Frontal cortex (tissue), 4 donors: ENCODE measurements around the gene TPCN2. TPM values are rescaled to one million over a fixed set of nuclear protein-coding genes. Genes with fewer than 3 reads are reported as not detected.
A peak's percentile ranks its signal among the peaks of the same experiment; 100 is the strongest.
"Not testable (repeated sequence)": the region's sequence is repeated elsewhere in the genome, so short reads cannot be mapped to it uniquely, and the experiment has no call there.

Source experiments
- DNase-seq, 2 donors: peaks; one replicate each; pipeline ENCODE4 v3.0.0; 2012; ENCODE audit warnings: low spot score in 2 of 2
- FAIRE-seq: peaks from 2 replicates; lab custom pipeline; 2012; peaks lifted over from hg19 to GRCh38; lab: Jason Lieb, UNC
- total RNA-seq: library from RNA; depleted of rRNA; stranded (reverse); fragments of >200 nt; gene quantifications from one replicate; pipeline ENCODE4 v1.2.3, GENCODE V29; 2014
- donor health status: control.
- donor health status: control.
- donor health status: control.

Gene TPCN2
- total RNA-seq, 1 donor from 2014 or later: 6.1 TPM

DNA sequence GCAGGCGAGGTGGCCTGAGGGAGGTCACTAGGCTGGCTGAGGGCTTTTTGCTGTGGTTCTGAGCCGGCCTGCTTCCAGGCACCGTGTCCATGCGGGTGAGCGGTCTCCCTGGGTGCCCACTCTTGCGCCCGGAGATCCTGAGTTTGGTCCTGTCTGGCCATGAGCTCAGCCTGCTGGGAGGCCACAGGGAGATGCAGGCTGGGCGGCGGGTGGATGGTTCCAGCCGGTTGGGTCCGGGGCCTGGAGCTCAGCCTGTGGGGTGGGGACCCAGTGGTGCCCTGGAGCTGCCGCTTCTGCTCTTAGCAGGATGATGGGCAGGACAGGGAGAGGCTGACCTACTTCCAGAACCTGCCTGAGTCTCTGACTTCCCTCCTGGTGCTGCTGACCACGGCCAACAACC, 18.5 kb downstream of the TPCN2 start:
- FAIRE-seq: no peak

DNA sequence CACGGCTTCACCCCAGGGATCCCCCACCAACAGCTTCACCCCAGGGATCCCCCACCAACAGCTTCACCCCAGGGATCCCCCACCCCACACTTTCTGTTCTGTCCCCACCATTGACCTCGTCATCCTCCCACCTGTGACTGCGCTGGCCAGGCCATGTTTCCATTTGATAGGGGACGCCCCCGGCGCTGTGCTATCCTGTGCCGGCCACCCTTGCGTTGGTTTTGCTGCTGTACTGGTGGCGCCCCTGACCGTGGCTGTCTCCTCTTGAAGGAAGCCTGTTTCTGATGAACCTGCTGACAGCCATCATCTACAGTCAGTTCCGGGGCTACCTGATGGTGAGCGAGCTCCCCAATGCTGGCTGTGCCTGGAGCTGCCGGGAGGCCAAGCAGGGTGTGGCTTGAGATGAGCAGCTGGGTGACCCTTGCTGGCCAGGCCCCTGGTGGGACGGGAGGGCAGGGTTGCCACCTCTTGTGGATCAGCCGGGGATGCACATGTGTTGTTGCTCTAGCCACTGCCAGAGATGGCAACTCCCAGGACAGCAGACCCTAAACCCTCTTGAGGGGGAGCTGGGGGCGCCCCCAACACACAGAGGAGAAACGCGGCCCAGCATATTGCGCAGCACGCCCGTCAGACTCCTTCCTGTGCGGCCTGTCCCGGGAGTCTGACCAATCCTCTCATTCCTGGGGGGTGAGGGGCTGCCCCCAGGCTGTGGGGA, 22.5 kb downstream of the TPCN2 start:
- DNase-seq (no peak), FAIRE-seq (no peak)

More for the DNA sequence above, 18.5 kb downstream of the TPCN2 start:
- DNase-seq: no peak

DNA sequence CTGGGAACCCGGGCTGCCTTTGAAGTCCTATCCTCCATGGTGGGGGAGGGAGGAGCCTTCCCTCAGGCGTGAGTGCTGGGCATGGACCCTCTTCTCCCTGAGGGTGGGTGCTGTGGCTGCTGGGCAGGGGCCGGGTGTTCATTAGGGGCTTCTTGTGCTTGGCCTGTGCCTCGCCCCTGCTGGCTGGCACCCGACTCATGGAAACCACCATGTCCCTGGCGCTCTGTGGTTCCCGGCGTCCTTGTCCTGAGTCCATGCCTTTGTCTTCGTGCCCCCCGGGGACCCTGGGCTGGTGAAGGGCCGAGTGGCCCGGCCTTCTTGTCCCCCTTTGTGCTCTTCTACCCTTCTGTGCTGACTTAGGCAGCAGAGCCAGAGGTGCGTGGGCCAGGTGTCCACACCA, 23.2 kb downstream of the TPCN2 start:
- FAIRE-seq (no peak), DNase-seq (no peak)

DNA sequence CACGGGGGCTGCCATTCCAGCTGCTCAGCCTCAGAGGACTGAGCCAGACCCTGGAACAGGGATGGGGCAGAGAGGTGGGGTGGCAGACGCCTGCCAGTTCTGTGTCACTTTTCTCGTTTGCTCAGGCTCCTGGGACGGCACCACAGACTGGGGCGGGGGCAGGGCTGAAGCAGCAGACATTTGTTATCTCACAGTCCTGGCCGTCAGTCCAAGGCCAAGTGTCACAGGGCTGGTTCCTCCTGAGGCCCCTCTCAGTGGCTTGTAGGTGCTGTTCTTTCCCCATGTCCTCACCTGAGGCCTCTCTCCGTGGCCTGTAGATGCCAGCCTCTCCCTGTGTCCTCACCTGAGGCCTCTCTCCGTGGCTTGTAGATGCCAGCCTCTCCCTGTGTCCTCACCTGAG, 24.7 kb downstream of the TPCN2 start:
- DNase-seq (no peak), FAIRE-seq (no peak)

DNA sequence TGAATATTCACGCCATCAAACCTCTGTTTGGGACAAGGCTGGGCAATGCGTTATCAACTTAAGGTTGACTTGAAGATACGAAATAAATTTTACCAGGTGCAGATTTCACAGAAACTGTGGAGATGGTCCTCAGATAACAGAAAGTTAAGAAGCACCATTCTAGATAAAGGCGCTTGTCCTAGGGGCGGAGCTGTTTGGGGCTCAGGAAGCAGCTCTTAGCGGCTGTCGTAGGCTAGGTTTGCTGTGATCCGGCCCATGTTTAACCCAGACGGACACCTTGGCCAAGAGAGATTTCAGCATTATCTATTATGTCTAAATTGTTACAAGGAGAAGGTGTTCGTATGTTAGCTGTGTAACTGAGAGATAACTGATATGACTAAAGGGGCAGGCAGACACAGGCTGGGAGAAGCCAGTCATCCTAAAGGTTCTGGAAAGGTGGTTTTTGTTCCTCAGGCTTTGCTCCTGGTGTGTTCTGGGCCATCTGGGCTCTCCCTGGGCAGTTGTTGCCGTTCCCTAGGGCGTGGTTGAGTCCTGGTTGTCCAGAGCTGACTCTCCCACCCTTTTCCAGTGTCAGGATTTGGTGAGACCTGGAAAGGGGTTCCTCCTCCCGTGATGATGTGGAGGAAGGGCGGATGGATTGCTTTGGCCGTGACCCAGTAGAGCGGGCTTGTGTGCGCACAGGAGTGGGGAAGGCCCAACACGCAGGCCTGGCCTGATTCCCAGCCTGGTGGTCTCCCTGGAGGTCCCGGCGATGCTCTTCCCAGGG, 25.8 kb downstream of the TPCN2 start:
- DNase-seq (no peak), FAIRE-seq (no peak)

DNA sequence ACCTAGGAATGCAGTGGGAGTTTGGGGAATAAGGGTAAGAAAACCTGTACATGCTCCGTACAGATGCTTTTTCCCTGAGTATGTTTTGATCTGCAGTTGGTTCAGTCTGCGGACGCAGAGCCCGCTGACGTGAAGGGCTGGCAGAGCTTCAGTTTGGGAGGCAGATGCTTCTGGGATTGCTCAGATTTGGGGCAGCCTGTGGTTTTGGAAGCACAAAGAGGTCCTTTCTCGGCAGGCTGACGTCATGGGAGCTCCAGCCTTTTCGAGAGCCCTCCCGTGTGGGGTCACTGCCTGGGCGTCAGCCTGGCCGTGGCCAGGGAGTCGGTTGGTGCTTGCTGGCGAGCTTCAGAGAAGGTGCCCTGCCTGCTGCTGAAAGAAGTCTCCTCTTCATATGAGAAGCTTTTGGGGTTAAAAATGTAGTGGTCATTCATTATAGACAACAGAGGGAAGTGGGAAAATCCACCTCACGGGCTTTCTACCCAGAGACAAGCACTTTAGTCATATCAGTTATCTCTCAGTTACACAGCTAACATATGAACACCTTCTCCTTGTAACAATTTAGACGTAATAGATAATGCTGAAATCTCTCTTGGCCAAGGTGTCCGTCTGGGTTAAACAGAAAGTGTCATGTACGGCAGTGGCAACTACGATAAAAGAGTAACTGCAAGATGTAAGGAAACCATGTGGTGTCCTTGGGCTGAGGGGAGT, 26.8 kb downstream of the TPCN2 start:
- FAIRE-seq: no peak
- DNase-seq: peak in 1 of 2 donors; percentile 71

DNA sequence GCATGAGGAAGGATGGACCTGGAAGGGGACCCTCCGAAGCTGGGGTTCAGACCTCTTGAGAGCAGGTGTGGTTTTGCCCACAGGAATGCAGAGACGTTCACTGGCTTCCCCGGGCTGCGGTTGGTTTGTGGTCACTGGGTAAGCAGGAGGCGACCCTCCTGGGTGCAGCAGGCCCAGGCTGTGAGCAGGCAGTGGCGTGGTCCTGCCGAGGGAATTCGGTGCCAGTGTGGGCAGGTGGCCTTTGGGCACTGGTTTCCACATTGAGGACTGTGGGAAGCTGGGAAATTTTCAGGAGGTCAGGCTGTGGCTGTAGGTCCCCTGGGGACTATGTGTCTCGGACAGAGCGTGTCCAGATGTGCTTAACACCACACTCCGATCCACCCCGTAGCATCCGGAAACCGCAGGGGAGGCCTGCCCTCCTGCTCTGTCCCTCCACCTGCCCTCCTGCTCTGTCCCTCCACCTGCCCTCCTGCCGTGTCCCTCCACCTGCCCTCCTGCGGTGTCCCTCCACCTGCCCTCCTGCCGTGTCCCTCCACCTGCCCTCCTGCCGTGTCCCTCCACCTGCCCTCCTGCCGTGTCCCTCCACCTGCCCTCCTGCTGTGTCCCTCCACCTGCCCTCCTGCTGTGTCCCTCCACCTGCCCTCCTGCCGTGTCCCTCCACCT, 27.5 kb downstream of the TPCN2 start:
- DNase-seq: no peak
- FAIRE-seq: no peak

DNA sequence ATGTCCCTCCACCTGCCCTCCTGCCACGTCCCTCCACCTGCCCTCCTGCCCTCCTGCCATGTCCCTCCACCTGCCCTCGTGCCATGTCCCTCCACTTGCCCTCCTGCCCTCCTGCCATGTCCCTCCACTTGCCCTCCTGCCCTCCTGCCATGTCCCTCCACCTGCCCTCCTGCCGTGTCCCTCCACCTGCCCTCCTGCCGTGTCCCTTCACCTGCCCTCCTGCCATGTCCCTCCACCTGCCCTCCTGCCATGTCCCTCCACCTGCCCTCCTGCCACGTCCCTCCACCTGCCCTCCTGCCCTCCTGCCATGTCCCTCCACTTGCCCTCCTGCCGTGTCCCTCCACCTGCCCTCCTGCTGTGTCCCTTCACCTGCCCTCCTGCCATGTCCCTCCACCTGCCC, 28.2 kb downstream of the TPCN2 start:
- FAIRE-seq, DNase-seq: not testable (repeated sequence)

DNA sequence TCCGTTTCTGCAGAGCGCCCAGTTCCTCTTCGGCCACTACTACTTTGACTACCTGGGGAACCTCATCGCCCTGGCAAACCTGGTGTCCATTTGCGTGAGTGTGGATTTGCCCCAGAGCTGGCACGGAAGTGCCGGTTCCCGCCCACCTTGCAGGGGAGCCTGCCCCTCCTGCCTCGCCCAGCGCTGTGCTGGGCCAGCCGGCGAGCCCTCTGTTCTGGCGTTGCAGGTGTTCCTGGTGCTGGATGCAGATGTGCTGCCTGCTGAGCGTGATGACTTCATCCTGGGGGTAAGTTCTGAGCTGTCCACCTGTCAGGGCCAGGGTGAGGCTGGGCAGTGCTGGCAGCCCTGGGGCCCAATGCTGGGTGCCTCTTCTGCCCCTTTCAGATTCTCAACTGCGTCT, 29.8 kb downstream of the TPCN2 start:
- no peak for FAIRE-seq
- DNase-seq: no peak

DNA sequence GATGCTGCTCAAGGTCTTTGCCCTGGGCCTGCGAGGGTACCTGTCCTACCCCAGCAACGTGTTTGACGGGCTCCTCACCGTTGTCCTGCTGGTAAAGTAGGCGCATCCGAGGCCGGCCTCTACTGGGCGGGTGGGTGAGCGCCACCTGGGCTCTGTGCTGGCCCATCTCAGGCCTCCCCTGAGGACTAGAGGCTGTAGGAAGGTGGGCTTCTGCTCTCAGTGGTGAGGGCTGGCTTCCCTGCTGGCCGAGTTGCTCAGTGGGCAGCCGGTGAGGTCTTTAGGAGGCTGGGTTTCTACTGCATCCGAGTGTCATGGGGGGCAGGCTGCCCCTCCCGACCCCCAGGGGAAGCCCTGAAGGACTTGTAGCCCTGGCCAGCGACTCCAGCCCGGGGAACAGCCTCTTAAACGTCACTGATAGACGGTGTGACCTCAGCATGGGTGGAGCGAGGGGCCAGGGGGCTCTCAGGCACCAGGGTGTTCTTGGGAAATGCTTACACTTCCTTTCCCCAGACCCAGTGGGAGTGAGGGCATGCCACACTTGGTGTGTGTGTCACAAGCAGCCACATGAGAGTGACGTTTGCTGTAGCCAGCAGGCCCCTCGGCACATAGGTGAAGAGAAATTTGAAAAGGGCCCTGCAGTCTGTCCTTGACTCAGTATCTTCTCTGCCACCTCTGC, 30.3 kb downstream of the TPCN2 start:
- FAIRE-seq: no peak

DNA sequence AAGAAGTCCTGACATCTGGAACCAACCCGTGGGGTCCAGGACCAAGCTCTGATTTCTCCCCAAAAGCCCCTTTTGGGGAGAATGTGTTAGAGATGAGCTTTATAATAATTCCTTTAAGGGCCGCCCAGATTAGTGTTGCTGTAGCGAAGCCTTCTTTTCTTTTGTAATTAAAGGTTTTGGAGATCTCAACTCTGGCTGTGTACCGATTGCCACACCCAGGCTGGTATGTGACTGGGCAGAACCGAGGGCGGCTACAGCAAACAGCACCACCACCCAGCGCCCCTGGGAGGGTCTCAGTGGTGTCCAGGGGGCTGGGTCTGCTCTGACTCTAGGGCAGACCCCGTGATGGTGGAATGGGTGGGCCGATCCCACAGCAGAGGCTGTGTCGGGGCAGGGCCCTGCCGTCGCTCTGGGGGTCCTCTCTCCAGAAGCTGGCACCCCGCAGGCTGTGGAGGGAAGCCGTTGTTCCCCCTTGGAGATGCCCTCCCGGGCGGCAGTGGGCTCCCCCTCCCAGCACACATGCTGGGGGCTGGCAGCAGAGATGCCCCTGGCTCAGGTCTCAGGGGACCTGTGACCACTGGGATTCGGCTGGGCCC, 31.0 kb downstream of the TPCN2 start:
- FAIRE-seq (no peak), DNase-seq (no peak)

More for the DNA sequence above, 30.3 kb downstream of the TPCN2 start:
- no peak for DNase-seq

DNA sequence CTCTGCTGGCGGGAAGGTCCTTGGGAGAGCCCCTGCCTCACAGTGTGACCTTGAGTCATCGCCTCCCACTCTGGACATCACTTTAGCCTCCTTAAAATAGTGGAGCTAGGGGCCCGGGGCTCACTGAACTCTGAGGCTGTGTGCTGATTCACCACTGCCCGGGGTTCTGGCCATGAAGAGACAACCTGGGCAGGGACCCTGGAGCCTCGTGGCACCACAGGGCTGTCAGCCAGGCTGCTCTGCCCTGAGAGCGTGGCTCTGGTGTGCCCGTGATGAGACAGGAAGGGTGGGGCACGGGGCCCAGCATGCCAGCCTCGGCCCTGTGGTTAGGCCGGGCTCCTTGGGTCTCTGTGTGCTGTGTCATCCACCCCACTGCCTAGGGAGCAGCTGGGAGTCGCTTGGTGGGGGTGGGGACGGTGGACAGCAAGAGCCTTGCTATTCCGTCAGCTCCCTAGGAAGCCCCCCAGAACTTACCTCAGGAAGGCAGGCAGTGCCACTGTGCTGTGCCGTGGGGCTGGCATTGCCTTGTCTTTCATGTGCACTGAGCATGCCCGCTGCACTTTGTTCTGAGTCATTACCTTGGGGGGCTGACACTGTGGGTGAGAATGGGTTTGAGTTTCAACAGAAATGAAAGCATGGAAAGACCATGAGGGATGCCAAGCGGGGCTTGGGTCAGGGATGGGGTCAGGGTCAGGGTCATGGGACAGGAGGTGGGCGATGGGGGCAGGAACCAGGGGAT, 31.7 kb downstream of the TPCN2 start:
- FAIRE-seq (no peak), DNase-seq (no peak)

DNA sequence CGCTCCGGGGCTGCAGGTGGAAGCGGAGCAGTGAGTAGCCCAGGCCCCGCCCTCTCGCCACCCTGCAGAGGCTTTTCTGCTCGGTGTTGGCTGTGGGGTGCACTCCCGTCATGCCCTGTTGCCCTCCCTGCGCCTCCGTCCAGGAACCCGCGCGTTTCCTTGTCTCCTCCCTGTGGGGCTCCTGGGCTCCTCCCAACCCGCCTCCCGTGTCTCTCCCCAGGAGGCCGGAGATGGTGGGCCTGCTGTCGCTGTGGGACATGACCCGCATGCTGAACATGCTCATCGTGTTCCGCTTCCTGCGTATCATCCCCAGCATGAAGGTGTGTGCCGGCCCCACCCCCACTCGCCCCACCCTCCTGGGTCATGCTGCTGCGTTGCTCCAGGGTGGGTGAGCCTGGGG, 32.4 kb downstream of the TPCN2 start:
- no peak for FAIRE-seq
- DNase-seq: no peak

DNA sequence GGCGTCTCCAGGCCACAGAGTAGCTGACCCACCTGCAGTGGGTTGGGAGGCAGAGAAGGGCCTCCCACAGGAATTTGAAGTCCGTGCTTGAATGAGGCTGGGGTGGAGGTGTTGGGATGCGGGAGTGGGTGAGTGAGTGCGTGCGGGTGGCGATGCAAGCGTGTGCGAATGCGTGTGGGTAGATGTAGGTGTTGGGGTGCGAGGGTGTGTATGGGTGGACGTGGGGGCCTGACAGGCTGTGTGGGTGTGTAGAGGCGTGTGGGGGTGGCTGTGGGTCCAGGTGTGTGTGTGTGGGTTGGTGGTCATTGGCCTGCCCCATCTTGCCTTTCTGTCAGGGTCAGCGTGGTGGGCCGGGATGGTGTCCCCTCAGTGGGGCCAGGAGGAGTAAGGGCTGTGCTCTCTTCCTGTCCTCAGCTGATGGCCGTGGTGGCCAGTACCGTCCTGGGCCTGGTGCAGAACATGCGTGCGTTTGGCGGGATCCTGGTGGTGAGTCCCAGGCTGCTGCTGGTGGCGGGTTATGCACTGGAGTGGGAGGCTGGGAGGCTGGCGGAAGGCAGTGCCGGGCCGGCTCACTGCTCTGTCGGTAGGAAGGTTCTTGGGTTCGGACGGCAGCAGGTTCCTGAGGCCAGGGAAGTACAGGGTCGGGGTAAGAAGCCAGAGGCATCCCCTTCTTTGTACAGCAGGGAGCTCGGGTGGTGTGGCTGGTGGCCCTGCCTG, 35.0 kb downstream of the TPCN2 start:
- FAIRE-seq: no peak
- DNase-seq: no peak

DNA sequence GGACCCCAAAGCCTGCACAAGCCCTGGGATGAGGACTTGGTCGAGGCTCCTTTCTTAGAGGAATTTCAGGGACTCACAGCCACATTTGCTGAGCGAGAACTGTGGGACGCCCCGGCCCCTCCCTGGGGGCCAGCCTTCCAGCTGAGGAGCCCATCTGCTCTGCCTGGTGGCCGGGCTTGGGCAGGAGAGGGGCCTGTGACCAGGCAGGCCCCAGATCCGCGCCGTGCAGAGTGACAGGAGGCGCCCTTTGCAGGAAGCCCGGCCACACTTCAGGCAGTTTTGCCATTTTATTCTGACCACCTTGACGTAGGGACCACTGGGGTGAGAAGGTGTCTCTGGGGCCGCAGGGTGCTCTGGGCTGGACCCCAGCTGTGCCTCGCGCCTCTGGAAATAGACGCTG, 35.6 kb downstream of the TPCN2 start:
- no peak for FAIRE-seq
- DNase-seq: no peak

DNA sequence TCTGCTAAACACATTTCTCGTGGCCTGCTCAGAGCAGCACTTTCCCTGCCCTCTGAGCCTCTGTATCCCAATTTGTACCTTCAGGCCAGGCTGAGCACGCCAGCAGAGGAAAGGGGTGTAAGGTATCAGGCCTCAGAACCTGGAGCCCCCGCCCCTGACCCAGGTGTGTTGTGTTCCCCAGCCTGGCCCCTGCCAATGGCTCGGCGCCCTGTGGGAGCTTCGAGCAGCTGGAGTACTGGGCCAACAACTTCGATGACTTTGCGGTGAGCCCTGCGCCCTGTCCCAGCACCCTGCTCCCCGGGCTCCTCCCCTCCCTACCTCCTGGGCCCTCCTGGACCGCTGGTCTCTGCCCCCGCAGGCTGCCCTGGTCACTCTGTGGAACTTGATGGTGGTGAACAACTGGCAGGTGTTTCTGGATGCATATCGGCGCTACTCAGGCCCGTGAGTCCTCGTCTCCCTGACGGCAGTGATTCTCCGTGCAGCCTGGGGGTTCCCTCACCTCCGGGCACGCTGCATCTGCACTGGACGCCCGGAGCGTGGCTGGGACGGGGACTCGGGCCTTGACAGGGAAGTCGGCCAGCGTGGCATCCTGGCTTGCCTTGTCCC, 36.9 kb downstream of the TPCN2 start:
- FAIRE-seq (no peak), DNase-seq (no peak)
